GM19395 (cell line): ENCODE data around the gene REXO2.

ENCODE experiments used
- ATAC-seq: cut with Tn5 transposase; IDR thresholded peaks from one replicate; pipeline ENCODE4 v1.9.1; 2021; ENCODE audit warnings: mild to moderate bottlenecking, moderate library complexity; ENCODE audit not compliant: unreplicated experiment

The REXO2 gene

DNA sequence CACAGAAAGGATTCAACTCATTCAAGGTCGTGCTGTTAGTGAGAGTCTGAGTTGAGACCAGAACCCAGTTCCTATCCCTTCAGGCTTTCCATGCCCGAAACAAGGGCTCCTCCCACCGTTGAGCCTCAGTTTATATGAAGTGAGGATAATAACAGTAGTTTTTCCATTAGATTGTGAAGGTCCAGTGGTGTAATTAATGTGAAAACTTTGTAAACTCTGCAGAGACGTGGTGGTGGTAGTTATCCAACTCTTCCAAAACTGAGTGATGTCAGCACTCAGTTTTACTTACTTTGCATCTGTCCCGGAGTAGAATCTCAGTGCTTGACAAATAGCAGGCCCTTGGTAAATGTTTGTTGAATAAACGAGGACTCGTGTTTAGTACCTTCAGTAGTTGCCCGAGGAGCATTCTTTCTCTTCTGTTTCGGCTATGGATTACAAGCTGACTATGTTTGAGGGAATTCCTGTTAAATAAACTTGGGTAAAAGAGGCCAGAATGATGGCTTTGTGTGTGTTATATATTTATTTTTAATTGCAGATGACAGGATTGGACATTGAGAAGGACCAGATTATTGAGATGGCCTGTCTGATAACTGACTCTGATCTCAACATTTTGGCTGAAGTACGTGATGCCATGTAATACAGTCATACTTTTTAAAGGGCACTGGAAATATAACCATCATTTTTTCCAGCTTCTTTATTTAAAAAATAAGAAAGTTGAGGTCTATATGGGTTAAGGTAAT is 1.0 kb downstream of the REXO2 start:
- no peak for ATAC-seq

DNA sequence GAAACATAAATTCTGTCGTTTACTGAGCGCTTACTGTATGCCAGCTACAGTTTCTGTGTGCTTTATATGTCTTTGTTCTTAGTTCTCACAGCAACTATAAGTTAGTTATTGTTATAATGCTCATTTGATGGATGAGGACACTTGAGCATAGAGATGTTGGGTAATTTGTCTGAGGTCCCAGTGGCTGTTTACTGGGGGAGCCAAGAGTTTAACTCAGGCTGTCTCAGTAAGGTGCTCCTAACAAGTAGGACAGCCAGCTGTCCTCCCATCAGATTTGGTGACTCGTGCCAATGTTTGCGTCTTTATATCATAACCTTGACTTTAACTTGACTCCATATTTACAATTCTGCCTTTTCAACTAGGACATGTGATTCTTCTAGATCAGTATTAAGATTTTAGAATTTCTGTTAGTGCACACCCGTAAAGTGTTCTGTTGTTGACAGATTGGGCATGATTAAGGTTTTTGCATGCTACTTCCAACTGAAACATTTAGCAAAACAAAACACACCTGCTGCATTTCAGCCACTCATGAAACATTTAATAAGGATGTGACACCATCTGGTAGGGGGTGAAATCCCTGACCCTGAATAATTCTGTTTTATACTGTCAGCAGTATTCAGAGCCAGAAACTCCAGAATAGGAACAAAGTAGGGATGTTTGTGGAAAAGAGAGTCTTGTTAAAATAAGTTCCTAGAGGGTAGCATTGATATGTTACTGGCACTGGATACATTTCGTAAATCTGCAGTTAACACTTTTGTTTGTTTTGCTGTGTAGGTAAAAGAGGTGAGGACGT is 1.9 kb downstream of the REXO2 start:
- no peak for ATAC-seq

DNA sequence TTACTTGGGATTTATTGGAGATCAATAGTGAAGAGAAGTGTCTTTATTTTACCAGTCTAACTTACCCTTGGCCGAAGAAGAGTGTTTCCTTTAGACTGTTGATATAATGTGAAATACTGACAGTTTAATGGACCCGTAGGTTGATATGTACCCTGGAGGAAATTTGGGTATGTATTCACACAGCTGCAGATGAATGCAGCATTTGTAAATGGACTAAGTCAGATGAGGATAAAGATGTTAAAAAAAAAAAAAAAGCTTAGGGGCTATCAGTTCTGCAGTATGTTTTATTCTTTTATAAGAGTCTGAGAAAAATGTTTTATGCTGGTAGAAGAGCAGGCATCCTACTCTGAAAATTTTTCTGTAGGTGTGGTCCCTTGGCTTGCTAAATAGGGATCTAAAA is 2.7 kb downstream of the REXO2 start:
- no peak for ATAC-seq

DNA sequence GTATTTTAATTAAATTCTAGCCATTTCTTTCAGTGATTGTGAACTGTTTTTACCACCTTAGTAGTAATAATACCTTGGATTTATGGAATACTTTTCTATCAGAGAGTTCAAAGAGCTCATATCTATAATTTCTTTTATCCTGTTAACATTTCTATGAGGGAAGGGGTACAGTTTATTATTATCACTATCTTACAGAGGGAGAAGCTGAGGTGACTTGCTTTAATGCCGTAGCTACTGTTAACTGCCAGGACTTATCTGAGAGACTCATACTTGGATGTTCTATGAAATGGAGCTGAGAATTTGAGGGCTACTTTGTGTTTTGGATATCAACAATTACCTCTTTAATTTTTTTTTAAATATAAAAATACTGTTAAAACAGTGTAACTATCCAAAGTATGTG is 3.3 kb downstream of the REXO2 start:
- ATAC-seq: no peak

DNA sequence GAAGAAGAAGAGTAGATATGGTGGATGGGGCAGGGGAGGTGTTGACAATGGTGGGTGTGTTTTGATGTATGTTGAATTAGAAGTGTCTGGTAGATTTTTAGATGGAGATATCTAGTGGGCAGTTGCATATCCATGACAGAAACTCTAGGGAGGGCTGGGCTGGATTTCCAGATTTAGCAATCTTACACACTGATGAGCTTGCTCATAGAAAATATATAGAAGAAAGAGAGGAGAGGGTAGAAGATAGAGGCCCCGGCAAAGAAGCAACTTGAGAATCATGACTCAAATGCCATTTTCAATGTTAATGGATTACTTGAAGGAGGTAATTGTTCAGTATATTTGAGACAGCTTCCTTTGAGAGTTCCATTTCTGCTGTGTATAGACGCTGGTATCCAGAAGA is 8.2 kb downstream of the REXO2 start:
- ATAC-seq: no peak

DNA sequence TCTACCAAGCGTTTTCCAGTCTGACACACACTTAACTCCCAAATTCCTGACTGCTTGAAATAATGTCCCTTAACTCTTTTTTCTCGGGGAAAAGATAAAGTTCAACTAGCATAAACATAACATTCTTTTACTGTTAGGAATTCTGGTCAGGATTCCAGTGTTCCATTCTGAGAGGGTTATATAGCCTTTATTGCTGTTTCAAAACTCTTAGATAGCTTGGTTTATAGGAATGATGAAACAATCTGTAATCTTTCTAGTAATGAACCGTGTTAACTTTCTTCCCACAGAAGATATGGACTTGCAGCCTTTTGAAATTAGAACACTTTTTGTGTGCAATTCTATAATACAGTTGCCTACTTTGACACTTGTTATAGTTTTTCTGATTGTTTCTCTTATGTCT is 8.6 kb downstream of the REXO2 start:
- no peak for ATAC-seq

DNA sequence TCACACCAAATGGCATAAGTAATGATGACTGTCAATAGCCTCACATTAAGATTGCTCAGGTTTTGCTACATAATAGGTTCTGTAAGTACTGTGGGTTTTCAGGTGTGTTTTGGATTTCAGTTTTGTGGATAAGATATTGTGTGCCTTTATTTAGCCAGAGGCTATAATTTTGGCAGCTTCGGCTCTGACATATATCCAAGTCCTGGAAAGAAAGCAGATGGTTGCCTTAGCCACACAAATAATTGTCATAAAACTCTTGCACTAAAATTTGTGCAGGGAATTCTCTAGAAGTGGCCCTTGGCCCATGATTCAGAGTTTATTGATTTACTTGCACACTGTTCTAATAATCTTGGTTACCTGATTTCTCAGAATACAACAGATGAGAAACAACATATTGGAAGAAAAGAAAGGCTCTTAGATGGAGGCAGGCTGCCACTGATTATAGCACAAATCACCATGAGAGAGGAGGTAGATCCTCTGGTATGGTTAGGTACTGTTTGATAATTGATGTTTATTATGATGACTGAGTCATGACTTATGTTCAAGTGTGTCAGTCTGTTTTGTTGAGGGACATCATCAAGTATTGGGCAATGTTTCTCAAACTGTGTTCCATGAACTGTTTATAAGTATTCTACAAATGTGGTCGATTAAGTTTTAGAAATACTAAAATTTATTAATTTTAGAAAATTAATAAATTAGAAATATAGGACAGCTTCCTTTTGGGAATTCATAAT is 9.6 kb downstream of the REXO2 start:
- ATAC-seq: no peak

DNA sequence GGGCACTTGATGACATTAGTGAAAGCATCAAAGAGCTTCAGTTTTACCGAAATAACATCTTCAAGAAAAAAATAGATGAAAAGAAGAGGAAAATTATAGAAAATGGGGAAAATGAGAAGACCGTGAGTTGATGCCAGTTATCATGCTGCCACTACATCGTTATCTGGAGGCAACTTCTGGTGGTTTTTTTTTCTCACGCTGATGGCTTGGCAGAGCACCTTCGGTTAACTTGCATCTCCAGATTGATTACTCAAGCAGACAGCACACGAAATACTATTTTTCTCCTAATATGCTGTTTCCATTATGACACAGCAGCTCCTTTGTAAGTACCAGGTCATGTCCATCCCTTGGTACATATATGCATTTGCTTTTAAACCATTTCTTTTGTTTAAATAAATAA is 10.6 kb downstream of the REXO2 start:
- ATAC-seq: no peak

DNA sequence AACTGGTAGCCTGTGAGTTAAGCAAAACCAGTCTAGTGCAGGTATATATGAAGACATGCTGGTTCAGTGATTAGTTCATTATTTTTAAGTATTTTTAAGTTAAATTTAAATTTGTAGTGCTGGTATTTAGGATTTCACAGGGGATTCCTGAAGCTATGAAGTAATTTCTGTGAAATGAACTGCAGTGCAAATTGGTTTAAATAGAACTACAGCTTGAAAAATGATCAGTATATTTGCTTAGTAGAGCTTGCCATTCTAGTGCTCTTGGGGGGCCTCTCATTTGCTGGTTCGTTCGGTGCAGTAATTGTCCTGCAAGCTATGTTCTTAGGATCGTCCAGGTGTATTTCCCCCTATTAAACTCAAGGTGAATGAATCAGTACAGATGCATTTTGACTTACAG is 13.1 kb downstream of the REXO2 start:
- ATAC-seq: no peak

DNA sequence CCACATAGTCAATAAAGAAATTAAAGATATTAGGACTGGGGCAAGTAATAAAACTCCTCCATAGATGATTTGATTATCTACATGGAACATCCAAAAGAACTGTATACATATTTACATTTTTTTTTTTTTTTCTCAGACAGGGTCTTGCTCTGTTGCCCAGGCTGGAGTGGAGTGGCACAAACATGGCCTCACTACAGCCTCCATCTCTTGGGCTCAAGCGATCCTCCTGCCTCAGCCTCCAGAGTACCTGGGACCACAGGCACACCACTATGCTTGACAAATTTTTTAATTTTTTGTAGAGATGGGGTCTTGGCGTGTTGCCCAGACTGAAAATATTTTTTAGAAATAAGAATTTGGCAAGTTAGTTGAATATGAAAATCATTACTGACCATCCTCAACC is 24.7 kb downstream of the REXO2 start:
- ATAC-seq: no peak

DNA sequence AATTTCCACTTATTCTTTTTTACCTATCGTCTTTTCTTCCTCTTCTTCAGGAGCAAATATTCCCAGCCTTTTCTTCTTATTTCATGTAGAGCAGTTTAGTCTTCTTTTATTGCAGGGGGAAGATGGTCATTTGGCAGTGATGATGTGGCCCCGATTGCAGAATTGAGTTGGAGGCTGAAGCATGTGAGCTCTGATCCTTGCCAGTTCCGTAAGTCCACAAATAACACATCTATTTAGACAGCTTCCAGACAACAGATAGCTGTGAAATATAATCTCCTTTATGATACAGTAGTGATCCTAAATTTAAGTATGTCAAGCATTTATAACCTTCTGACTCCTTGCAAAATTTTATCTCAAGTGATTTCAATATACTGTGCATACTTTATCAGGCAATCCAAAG is 27.5 kb downstream of the REXO2 start:
- no peak for ATAC-seq

DNA sequence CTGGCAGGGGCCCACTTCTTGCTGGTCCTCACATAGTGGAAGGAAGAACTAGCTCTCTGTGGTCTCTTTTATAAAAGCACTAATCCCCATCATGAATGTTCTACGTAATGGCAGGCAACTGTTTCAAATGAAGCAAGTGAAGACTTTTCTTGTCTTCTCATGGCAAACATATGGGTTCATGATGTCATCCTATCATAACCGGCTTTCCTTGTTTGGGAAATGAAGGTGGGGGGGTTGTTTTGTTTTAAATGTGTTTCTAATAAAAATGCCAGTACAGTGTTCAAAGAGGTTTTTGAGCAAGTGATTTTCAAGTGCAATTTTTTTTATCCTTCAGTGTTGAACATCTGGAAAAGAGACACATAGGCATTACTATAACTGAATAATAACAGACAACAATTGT is 33.4 kb downstream of the REXO2 start:
- no peak for ATAC-seq

DNA sequence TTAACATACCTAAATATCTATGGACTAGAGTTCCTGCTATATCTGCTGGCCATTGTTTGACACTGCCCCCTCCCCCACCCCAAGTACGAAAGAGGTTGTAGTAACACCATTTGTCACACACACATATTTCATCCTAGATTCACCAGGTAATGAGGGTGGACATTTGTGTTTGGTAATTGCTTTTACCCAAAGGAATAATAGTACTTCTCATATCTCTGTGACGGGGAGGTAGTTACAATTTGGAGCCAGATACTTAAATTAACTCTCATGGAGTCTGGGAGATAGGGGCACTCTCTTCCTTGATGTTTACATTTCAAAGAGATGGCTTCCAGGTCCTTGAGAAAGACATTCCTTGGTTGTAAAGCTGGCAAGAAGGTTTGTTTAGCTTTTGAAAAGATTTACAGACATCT is 38.7 kb downstream of the REXO2 start:
- no peak for ATAC-seq

DNA sequence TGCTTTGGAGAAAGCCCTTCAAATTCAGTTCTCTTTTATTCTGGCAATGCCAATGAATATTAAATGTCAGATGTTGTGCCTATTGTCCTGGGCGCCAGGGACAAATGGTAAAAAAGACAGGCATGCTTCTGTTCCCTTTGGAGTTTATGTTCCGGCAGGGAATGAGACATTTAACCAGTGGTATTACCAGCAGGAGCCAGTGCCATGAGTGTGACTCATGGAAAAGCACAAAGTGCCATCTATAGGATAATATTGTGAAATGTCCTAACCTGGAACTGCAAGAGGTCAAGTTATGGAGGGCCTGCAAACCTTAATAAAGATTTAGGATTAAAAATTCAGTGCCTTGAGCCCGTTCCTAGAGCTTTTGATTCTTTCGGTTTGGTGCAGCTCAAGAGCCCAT is 39.5 kb downstream of the REXO2 start:
- no peak for ATAC-seq

DNA sequence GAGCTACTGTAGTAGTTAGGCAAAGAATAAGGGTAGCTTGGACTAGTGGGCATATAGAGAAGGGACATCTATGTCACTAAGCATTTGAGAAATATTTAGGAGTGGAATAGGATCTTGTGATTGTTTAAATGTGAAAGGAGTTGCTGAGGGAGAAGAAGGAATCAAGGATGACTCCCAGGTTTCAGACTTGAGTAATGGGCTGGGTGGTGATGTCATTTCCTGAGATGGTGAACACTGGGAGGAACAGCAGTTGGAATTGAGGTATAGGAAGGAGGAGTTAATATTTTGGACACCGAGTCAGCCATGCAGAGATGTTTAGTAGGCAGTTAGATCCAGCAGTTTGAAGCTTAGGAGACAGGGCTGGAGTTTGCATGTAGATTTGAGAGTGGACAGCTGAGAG is 40.1 kb downstream of the REXO2 start:
- no peak for ATAC-seq

DNA sequence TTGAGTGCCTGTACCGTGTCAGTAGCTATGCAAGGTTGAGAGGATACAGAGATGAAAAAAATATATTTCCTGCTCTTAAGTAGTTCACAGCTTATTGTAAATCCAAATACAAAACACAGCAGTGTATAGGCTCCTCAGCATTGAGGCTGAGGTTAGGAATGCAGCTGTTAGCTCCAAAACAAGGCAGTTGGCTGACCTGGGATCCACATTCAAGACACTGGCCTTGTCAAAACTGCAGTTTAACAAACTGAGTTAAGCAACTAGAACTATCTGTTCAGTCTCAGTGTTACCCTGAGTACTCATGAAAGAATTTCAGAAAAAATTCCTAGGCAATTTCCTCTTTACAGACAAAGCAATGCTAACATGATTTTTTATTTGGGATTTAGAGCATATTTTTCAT is 42.8 kb downstream of the REXO2 start:
- no peak for ATAC-seq

DNA sequence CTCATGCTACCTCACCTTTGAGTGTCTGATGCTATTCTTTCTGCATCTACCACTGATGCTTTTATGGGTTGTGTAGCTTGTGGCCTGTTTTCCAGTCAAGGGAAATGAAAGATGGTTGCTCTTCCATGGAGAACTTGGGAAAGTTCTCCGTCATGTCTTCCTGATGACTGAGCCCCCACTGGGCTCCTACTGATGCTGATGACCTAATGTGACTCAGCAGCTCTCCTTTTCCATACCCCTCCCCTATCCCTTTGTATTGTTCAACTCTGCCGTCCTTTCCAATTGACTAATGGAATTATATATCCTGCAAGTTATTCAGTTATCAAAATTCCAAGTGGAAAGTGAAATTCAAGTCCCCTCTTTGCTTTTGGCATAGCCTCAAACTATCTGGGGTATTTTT is 44.7 kb downstream of the REXO2 start:
- no peak for ATAC-seq

DNA sequence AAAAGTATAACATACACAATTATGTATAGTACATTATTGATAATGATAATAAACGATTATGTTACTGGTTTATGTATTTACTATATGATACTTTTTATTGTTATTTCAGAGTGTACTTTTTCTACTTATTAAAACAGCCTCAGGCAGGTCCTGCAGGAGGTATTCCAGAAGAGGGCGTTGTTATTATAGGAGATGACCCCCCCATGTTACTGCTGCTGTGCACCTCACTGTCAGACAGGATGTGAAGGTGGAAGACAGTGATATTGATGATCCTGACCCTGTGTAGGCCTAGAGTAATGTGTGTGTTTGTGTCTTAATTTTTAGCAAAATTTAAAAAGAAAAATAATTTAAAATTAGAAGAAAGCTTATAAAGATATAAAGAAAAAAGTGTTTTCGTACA is 57.6 kb downstream of the REXO2 start:
- no peak for ATAC-seq

DNA sequence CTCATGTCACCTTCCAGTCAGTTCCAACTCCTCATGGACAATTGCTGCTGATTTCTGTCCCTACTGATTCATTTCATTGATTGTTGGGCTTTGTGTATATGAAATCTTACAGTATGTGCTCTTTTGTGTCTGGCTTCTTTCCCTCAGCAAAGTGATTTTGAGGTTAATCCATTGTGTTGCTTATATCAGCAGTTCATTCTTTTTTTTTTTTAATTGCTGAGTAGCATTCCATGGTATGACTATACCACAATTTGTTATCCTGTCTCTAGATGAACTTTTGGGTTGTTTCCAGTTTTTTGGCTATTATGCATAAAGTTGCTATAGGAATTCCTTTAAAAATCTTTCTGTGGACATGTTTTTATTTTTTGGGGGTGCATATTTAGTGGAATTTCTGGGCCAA is 60.5 kb downstream of the REXO2 start:
- no peak for ATAC-seq
